Subcutaneous adipose tissue (tissue), 4 donors: ENCODE measurements around the gene PRRG2. TPM values are rescaled to one million over a fixed set of nuclear protein-coding genes. Genes with fewer than 3 reads are reported as not detected.

ENCODE experiments used
- CTCF ChIP-seq: fragments of 450-650 bp; IDR thresholded peaks from one replicate; pipeline ENCODE4 v1.5.1; 2016; ENCODE audit warnings: low read depth, mild to moderate bottlenecking, control low read depth, antibody characterized with exemption, moderate library complexity
- total RNA-seq, 4 donors: library from RNA; depleted of rRNA; stranded (reverse); fragments of >200 nt; gene quantifications; one replicate each; pipeline ENCODE4 v1.1.0, GENCODE V29; 2016

PRRG2 gene
- total RNA-seq, 4 donors from 2014 or later, result 0.51 to 0.75 TPM; not detected in 2

DNA sequence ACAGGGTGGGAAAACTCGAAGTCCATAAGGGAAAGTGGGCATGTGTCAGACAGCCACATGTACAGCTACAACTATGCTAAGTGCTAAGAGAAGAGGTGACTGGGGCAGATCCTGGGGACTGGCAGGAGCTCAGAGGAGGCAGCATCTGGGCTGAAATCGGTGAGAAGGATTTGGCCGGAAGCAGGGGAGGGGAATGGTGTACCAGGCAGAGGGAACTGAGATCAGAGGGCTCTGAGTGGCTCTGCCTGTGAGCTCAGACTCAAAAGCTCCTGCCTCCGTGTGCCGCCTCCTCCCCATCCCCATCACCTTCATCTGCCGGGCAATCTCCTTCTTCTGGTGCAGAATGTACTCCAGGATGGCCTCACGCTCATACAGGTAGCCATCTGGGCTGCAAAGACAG is 22.5 kb upstream of the PRRG2 start:
- no peak for TF ChIP-seq CTCF

DNA sequence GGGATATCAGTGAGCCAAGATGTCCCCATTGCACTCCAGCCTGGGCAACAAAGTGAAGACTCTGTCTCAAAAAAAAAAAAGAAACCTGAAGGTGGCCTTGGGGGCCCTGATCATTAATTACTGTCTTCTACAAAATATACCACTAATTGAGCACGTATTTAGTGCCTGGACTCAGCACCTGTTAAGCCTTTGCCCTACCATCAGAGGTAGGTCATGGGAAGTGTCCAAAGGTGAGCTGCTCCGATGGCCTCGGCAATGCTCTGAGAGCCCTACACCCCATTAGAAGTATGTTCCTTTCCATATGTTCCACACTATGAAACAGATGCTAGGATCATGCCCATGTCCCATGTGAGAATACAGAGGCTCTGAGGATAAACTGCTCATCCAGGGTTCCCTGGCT is 21.7 kb upstream of the PRRG2 start:
- no peak for TF ChIP-seq CTCF

DNA sequence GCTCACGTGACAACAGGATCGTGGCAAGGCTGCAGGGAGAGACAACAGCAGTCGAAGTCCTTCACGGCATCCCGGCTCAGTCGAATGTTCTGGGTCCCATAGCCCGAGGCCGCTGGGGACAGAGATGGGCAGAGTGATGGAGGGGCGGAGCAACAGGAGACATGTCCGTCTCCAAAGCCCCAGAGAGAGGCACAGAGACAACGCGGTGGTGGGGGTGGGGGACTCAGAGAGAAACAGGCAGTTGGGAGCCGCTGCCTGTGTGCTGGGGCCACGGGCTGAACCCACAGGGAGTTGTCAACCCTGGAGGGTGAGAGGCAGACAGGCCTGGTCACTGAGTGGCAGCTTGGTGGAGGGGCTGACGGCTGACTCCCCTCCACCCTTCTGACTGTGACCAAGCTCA is 21.2 kb upstream of the PRRG2 start:
- no peak for TF ChIP-seq CTCF

DNA sequence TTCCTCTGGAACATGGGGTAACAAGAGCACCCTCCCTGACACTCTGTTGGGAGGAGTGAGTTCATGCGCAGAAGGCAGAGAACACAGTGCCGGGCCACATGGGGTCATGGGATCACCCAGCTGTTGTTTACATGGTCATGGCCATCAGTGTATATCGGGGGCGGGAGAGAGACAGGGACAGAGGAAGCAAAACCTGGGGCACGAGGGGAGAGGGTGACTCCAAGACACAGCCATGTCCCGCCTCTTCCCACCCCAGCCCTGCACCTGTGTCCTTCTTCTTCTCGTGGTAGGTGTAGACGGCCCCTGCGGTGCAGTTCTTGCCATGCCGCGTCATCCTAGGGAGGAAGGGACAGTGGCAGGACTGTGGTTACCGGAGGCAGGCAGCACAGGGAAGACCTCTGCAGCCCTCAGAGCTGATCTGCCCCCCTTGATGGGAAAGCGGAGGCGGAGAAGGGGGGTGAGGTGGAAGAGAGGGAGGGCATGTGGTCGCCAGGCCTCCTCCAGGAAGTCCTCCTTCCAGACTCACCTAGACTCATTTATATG is 20.7 kb upstream of the PRRG2 start:
- TF ChIP-seq CTCF, result no peak

GRCh38 chr19:49564616-49565045 is 16.5 kb upstream of the PRRG2 start:
- TF ChIP-seq CTCF, result no peak

DNA sequence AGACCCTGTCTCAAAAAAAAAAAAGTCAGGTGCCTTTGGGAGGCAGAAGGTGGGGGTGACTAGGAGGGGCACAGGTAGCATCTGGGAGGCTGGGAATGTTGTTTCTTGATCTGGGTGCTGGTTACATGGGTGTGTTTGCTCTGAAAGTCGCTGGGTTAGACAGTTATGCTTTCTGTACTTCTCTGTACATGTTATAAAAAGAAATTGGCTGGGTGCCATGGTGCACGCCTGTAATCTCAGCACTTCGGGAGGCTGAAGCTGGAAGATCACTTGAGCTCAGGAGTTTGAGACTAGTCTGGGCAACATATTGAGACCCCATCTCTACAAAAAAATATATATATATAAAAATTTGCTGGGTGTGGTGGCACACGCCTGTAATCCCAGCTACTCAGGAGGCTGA is 15.9 kb upstream of the PRRG2 start:
- no peak for TF ChIP-seq CTCF

GRCh38 chr19:49566302-49566701 is 14.8 kb upstream of the PRRG2 start:
- no peak for TF ChIP-seq CTCF
